CD4-positive, alpha-beta T cell (primary cell): ENCODE results near the gene LMF1. TPM values are rescaled to one million over a fixed set of nuclear protein-coding genes. Genes with fewer than 3 reads are reported as not detected.

Source experiments
- ATAC-seq: fragments of 200-7000 bp; cut with Tn5 transposase; one replicate; pipeline ENCODE4 v1.10.0; 2022; ENCODE audit warnings: mild to moderate bottlenecking; ENCODE audit not compliant: poor library complexity
- CTCF ChIA-PET: fragments of 350-600 bp; sonication (Branson Sonifier 250); formaldehyde crosslinking; loops from one replicate; lab custom pipeline; 2021; ENCODE audit warnings: antibody characterized with exemption, inconsistent platforms; lab: Charles Lee
- POLR2A ChIA-PET: fragments of 350-600 bp; sonication (Branson Sonifier 250); formaldehyde crosslinking; loops from one replicate; lab custom pipeline; 2021; ENCODE audit warnings: antibody characterized with exemption, inconsistent platforms; lab: Charles Lee
- DNase-seq, 14 experiments: peaks; one replicate each; pipeline ENCODE4 v3.0.0-alpha.2; 2013 to 2020; ENCODE audit warnings: mixed read lengths in 2 of 14
- H3K27ac ChIP-seq, 2 donors: one replicate each; pipeline versions ENCODE4 v1.5.1 to v1.7.0; 2013; ENCODE audit warnings: low read length in 2 of 2, low read depth in 1 of 2, mild to moderate bottlenecking in 1 of 2
- H3K27me3 ChIP-seq, 2 experiments: 1 replicate in 1 of 2; 2 replicates in 1 of 2; pipeline versions ENCODE4 v1.6.1 to v1.7.0; 2013; ENCODE audit warnings: low read length in 2 of 2, control low read depth in 1 of 2, mild to moderate bottlenecking in 1 of 2, moderate library complexity in 1 of 2; ENCODE audit not compliant: insufficient read depth in 2 of 2, control insufficient read depth in 1 of 2
- H3K36me3 ChIP-seq: one replicate; pipeline ENCODE4 v1.6.1; 2013; ENCODE audit warnings: low read length, control low read depth; ENCODE audit not compliant: insufficient read depth
- H3K4me1 ChIP-seq: one replicate; pipeline ENCODE4 v1.6.1; 2013; ENCODE audit warnings: low read length, control low read depth; ENCODE audit not compliant: insufficient read depth
- H3K4me3 ChIP-seq: one replicate; pipeline ENCODE4 v1.5.1; 2013; ENCODE audit warnings: mild to moderate bottlenecking, low read length, moderate library complexity
- H3K9me3 ChIP-seq, 2 experiments: 1 replicate in 1 of 2; 2 replicates in 1 of 2; pipeline versions ENCODE4 v1.6.1 to v1.7.0; 2013; ENCODE audit warnings: low read length in 2 of 2, mild to moderate bottlenecking in 2 of 2, control low read depth in 1 of 2, moderate library complexity in 1 of 2; ENCODE audit not compliant: control insufficient read depth in 1 of 2, insufficient read depth in 1 of 2
- H3K27ac Mint-ChIP-seq: one replicate; pipeline ENCODE4 v1.8.0; 2020; ENCODE audit warnings: mixed read lengths
- H3K27me3 Mint-ChIP-seq: one replicate; pipeline ENCODE4 v1.8.0; 2021; ENCODE audit warnings: mixed read lengths
- H3K36me3 Mint-ChIP-seq: one replicate; pipeline ENCODE4 v1.8.0; 2021; ENCODE audit warnings: low read depth, mixed read lengths
- H3K4me1 Mint-ChIP-seq: one replicate; pipeline ENCODE4 v1.8.0; 2021; ENCODE audit warnings: low read depth, mixed read lengths
- H3K4me3 Mint-ChIP-seq: one replicate; pipeline ENCODE4 v1.8.0; 2020; ENCODE audit warnings: mild to moderate bottlenecking, mixed read lengths
- H3K9me3 Mint-ChIP-seq: one replicate; pipeline ENCODE4 v1.8.0; 2020; ENCODE audit warnings: mixed read lengths
- intact Hi-C, 2 experiments: fragments of 100-400 bp; cut with DNase I in 1 of 2; cut with micrococcal nuclease in 1 of 2; formaldehyde crosslinking; loops; one replicate each; pipeline versions ENCODE4 v1.15.1 to v1.9.0; 2023 to 2025; cut with DNase I, micrococcal nuclease
- total RNA-seq, 174 experiments: library from RNA in 2 of 174; stranded (reverse) in 2 of 174; gene quantifications; one replicate each; pipeline ENCODE4 v1.2.3 and lab custom pipeline; 2021 to 2026
- TF ChIP-seq, protein P1 (sequence below): fragments of 200-600 bp; IDR thresholded peaks from one replicate; pipeline ENCODE4 v1.8.0; 2022; ENCODE audit warnings: antibody characterized with exemption, mild to moderate bottlenecking

Gene LMF1
- total RNA-seq, 2 experiments from 2014 or later: 26.8 to 27.6 TPM

GRCh38 chr16:833411-833810 lies 137.4 kb downstream of the LMF1 start:
- CTCF ChIA-PET: no interaction called here
- Histone ChIP-seq H3K4me3 (no peak overlapping the region), H3K36me3 (no peaks in the 10 kb centered on the region), H3K9me3 (peaks cover 17 to 36% of the 10 kb centered on the region in 2 experiments), H3K27me3 (no peaks in the 10 kb centered on the region), H3K4me1 (peaks cover 3% of the 10 kb centered on the region), H3K27ac (no peak overlapping the region)
- Mint-ChIP-seq H3K4me3 (no peak overlapping the region), H3K36me3 (no peaks in the 10 kb centered on the region), H3K4me1 (no peaks in the 10 kb centered on the region), H3K27ac (no peak overlapping the region), H3K9me3 (peaks cover 2% of the 10 kb centered on the region), H3K27me3 (peaks cover 10% of the 10 kb centered on the region)
- POLR2A ChIA-PET: no interaction called here
- TF ChIP-seq, protein P1, sequence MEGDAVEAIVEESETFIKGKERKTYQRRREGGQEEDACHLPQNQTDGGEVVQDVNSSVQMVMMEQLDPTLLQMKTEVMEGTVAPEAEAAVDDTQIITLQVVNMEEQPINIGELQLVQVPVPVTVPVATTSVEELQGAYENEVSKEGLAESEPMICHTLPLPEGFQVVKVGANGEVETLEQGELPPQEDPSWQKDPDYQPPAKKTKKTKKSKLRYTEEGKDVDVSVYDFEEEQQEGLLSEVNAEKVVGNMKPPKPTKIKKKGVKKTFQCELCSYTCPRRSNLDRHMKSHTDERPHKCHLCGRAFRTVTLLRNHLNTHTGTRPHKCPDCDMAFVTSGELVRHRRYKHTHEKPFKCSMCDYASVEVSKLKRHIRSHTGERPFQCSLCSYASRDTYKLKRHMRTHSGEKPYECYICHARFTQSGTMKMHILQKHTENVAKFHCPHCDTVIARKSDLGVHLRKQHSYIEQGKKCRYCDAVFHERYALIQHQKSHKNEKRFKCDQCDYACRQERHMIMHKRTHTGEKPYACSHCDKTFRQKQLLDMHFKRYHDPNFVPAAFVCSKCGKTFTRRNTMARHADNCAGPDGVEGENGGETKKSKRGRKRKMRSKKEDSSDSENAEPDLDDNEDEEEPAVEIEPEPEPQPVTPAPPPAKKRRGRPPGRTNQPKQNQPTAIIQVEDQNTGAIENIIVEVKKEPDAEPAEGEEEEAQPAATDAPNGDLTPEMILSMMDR: no peak
- DNase-seq: no peak
- ATAC-seq: no peak
- intact Hi-C loops: no loop called here

DNA sequence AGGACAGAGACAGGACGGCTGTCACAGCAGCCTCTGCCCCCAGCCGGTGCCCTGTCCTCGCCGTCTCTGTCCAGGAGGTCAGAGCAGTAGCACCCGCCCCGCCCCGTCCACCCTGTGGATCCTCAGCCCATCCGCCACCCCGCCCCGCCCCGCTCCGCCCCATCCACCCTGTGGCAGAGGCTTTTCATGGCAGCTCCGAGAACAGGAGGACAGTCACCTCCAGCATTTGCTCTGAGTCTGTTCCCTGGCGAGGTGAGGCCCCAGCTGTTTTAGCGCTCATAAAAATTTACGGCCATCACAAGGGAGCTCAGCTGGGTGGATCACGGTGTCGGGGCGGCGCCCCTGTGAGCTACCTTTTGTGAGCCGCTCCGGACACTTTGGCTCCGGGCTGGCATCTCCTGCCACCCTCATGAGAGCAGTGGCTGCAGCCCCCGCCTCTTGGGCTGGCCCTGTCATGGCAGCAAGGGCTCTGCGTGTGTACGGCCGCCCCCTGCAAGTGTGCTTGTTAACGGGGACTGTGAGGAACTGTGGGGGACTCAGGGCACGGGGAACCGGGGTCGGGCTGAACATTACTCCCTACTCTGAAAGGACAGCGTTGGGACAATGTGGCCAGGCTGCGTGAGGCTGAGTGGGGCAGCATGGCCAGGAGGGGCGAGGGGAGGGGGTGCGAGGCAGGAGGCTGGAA lies 138.0 kb downstream of the LMF1 start:
- Histone ChIP-seq H3K27me3 (no peaks in the 10 kb centered on the region), H3K27ac (no peak overlapping the region), H3K9me3 (peaks cover 17 to 35% of the 10 kb centered on the region in 2 experiments), H3K4me1 (peaks cover 3% of the 10 kb centered on the region), H3K36me3 (no peaks in the 10 kb centered on the region), H3K4me3 (no peak overlapping the region)
- TF ChIP-seq, protein P1: no peak
- no peaks in the 10 kb centered on the region for H3K36me3 Mint-ChIP-seq
- ATAC-seq: no peak
- ChIA-PET CTCF (no interaction called here), POLR2A (no interaction called here)
- peaks cover 10% of the 10 kb centered on the region for H3K27me3 Mint-ChIP-seq
- H3K4me1 Mint-ChIP-seq: no peaks in the 10 kb centered on the region
- intact Hi-C loops: no loop called here
- no peak for DNase-seq
- no peak overlapping the region for H3K27ac Mint-ChIP-seq
- peaks cover 2% of the 10 kb centered on the region for H3K9me3 Mint-ChIP-seq
- H3K4me3 Mint-ChIP-seq: no peak overlapping the region

DNA sequence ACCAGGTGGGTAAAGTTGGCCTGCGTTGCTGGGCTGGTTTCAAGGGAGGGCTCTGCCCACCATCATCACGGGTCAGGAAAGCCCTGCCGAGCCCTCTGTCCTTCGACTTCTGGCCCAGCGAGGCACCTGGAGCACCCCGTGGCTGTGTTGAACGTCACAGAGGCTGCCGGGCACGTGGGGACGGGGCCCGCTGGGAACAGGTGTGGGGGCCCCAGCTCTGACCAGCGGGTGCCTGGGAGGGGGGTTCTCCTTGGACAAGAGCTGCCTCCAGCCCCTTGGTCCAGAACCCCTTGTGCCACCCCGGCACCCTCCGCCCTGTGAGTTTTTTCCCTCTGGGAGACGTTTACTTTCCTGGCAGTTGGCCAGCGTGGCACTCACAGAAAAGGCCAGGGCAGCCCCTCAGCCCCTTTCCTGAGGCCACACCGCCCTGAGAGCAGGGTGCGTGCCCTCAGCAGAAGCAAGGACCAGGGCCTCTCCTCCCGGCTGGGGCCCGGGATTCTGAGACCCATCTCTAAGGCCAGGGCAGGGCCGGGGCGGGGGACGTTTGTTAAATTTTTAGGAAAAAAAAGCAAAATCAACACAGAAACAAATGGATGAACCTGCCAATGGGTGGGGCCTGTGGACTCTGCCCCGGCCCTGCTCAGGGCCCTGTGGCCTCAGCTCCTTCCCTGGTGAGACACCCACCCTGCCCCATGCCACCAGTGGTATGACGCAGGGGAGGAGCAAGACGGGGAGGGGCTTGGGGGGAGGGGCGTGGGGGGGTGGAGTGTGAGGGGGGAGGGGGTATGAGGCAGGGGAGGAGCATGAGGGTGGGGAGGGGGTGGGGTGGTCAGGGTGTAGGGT lies 139.0 kb downstream of the LMF1 start:
- TF ChIP-seq, protein P1: no peak
- ChIA-PET CTCF (no interaction called here), POLR2A (no interaction called here)
- DNase-seq (no peak), ATAC-seq (no peak)
- no peaks in the 10 kb centered on the region for H3K36me3 ChIP-seq
- peaks cover 3% of the 10 kb centered on the region for H3K4me1 ChIP-seq
- Mint-ChIP-seq H3K27me3 (peaks cover 10% of the 10 kb centered on the region), H3K4me1 (no peaks in the 10 kb centered on the region), H3K4me3 (no peak overlapping the region), H3K36me3 (no peaks in the 10 kb centered on the region), H3K9me3 (peaks cover 2% of the 10 kb centered on the region), H3K27ac (no peak overlapping the region)
- H3K4me3 ChIP-seq: no peak overlapping the region
- intact Hi-C loops: no loop called here
- H3K27ac ChIP-seq: no peak overlapping the region
- H3K9me3 ChIP-seq: peaks cover 13 to 27% of the 10 kb centered on the region in 2 experiments
- H3K27me3 ChIP-seq: no peaks in the 10 kb centered on the region
